ENCODE measurements around the gene NDUFB10. TPM values are rescaled to one million over a fixed set of nuclear protein-coding genes. Genes with fewer than 3 reads are reported as not detected.

NDUFB10 gene
- 312 and 315 TPM in 2 replicates for total RNA-seq

DNA sequence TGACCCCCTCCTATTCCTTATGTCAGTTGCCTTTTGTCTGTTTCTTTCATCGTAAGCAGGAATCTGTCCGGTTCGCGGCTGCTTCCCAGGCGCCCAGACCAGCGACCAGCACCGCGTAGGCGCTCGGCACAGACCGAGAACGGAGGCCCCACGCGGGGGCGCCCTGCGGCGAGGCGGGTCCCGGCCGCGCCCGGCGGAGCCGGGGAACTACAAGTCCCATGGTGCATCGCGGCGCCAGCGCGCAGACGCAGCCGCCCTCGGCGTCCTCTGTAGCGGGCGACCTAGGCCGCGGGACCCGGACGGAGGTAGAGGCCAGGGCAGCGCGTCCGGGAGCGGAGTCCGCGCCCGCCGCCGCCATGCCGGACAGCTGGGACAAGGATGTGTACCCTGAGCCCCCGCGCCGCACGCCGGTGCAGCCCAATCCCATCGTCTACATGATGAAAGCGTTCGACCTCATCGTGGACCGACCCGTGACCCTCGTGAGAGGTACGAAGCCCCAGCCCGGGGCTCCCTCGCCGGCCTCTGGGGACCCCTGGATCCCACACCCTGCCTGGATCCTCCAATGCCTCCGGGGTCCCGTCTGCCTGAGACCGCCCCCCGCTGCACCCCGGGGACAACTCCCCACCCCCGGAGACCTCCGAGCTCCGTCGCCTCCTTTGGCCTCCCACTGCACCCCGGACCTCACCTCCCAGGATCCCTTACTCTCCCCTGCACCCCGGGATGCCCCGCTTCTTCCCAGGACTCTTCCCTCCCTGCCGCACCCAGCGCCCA is at the start of gene NDUFB10:
TSS of gene NDUFB10 (plus strand) at position 270 of the 771 bp plus-strand sequence. CDS start at position 357, 87 bp downstream.

DNA sequence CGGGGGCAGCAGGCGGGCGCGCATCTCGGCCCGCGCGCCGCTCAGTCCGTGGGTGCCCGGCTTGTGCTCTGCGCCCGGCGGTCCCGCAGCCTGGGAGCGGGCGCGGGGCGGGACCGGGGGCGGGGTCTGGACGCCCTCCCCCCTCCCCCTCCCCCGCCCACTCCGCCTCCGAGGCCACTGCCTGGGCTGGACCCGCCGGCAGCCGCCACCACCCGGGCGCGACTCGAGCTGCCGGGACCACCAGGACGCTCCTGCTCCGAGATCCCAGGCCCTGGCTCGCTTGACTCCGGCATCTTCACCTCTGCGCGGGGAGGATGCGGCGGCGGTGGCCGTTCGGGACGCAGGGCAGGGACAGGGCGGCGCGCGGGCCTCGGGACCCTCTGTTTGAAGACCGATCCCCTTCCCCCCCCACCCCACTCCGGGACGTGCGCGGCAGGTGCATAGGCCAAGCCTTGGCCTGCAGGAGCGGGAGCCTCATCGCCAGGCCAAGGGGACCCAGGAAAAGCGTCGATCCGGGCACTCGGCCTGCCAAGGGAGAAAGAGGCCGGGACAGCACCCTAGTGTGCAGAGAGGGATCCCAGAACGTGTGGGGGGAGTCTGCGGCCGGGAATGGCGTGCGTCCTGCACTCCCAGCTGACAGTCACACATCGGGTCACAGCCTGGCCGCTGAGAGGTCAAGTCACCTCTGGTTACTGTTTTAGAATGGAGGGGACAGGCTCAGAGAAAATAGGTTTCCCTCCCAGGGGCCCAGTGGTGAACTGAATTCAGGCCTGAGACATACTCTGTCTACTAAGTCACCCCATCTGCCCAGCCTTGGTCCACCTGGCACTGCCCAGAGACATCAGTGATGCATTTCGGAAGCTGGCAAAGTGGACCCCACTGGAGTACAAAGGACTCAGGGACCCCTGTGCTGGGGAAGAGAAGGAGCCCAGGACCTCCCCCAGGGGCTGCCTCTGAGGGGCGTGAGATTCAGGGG is 40.7 kb upstream of the NDUFB10 start, which contains the start of gene HS3ST6:
TSS of gene HS3ST6 (minus strand) at position 65 of the 976 bp plus-strand sequence. CDS start 92 bp downstream, outside the sequence.

DNA sequence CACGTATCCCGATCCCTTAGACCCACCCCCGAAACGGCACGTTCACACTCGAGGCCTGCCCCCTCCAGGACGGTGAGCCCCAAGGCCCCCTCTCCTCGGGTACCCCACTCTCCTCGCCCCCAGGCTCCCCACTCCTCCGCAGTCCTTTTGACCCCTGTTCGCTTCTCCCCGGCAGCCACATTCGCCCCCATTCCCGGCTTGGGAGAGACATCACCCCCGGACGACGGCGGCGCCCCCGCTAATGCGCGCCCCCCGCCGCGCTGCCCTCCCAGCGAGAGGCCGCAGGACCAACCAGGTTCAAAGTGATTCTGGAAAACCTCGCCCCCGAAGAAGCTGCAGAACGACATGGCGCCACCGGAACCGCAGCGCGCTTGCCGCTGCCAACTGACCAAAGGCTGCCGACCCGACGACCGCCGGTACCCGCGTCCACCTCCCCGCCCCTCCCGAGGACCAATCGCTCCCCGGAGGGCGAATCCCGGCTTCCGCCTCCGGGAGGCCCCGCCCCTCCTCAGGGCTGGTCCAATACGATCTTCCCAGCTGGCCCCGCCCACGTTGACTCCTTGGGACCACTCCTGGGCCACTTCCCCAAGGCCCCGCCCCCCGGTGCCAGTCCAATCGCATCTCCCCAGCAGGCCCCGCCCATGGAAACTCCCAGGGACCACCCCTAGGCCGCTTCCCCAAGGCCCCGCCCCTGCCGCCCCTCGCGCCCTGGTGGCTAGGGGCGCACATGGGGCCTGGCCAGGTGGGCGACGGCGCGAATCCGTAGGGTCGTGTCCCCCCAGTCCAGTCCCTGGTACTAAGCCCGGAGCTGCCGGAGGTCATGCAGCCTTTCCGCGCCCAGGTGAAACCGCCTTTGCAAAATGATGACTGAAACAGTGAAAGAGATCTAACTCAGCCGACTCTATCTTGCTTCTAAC is 16.3 kb upstream of the NDUFB10 start, which contains the start of gene MSRB1:
TSS of gene MSRB1 (minus strand) at position 390 of the 917 bp plus-strand sequence. CDS start at position 347, 43 bp downstream.

DNA sequence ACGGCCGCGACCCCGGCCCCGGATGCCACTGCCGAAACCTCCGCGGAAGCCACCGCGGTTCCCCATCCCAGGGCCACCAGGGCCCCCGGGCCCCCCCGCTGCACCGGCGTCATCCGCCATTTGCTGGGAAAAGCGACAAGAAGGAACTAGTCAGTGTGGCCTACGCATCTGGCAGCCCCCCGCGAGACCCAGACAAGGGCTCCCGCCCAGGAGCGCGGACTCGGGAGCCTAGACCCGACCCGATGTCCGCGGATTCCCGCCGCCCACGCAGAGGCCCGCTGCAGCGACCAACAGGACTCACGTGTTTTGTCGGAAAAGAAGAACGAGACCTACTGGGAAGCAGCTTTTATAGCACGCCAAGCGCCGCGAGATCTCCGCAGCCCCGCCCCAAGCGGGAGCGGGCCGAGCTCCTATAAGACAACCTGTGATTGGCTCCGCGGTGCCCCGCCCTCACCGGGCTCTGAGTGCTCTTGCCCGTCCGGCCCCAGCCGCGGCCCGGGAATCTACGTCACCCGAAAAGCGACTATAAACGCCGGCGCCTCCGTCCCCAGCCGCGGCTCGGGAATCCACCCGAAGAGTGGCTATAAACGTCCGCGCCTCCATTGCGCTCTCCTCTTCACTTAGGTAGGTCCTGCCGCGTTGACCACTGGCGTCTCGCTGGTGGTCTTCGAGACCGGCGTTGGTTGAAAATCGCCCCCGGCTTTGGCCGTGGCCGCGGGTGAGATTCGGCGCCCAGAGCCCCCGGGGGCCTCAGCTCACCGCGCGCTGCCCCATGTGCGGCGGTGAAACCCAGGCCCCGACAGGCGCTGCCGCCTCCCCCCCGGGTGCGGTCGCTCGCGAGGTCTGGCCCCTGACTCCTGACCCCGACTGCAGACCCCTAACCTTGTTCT is 5.4 kb downstream of the NDUFB10 start, which contains the start of gene RPS2:
TSS of gene RPS2 (minus strand) at position 321 of the 890 bp plus-strand sequence. CDS start at position 120, 201 bp downstream.

DNA sequence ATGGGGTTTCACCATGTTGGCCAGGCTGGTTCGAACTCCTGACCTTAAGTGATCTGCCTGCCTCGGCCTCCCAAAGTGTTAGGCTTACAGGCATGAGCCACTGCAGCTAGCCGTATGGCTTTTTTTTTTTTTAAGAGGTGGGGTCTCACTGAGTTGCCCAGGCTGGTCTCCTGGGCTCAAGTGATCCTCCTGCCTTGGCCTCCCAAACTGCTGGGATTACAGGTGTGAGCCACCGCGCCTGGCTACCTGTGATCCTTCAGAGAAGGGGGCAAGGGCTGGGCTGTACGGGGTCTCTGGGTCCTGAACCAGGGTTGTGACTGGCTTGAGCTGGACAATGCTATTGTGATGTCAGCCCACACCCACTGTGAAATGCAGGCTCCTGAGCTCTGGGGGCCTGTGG is 7.1 kb downstream of the NDUFB10 start, which contains the start of gene RNF151:
TSS of gene RNF151 (plus strand) at position 397 of the 400 bp plus-strand sequence. CDS start 26 bp downstream, outside the sequence.

DNA sequence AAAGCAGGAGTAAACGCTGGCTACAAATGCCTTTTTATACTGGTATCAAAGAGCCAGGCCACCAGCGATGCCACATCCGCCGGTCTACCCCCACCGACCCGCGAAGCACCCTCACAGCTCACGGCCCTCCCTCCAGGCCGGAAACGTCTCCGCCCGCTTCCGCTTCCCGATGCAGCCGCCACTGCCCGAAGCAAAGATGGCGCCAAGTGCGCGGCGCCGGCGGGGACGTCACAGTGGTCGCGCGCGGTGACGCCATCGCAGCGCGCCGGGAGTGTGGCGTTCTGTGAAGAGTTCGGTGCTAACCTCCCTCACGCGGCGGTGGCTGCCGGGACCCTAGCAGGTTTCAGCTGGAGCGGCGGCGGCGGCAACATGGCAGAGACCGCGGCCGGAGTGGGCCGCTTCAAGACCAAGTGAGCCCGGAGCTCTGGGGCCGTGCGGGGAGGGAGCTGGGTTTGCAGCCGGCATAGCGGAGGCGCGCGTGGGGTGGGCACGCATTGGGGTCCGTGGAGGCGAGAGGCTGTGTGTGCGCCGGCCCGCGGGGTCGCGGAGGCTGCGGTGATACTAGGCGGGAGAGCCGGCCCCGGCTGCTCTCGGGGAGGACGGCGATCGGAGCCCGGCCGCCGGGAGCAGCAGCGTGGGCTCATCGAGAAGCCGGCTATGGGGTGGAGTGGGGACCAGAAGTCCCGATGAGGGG is 12.6 kb downstream of the NDUFB10 start, which contains the start of gene TBL3:
TSS of gene TBL3 (plus strand) at position 258 of the 694 bp plus-strand sequence. CDS start at position 370, 112 bp downstream.

DNA sequence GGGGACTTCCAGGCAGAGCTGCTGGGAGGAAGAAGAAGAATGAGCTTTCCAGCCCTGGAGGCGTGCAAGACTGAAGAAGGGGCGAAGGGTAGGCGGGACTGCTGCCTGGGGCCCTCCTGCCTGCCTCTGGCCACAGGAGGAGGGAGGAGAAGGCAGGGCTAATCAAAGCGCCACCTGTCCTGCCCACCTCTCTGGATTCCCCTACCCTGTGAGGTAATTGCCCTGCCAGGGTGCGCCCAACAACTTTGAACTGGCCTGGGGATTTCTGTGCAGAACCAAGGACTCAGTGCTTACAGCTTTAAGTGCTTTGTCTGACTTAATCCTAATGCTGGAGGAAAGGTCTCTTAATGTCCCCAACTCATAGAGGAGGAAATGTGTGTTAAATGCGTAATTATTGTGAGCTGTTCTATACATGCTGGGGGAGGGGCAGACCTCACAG is 22.1 kb downstream of the NDUFB10 start, which contains the start of gene NOXO1:
TSS of gene NOXO1 (minus strand) at position 72 of the 439 bp plus-strand sequence. CDS start 290 bp downstream, outside the sequence.

DNA sequence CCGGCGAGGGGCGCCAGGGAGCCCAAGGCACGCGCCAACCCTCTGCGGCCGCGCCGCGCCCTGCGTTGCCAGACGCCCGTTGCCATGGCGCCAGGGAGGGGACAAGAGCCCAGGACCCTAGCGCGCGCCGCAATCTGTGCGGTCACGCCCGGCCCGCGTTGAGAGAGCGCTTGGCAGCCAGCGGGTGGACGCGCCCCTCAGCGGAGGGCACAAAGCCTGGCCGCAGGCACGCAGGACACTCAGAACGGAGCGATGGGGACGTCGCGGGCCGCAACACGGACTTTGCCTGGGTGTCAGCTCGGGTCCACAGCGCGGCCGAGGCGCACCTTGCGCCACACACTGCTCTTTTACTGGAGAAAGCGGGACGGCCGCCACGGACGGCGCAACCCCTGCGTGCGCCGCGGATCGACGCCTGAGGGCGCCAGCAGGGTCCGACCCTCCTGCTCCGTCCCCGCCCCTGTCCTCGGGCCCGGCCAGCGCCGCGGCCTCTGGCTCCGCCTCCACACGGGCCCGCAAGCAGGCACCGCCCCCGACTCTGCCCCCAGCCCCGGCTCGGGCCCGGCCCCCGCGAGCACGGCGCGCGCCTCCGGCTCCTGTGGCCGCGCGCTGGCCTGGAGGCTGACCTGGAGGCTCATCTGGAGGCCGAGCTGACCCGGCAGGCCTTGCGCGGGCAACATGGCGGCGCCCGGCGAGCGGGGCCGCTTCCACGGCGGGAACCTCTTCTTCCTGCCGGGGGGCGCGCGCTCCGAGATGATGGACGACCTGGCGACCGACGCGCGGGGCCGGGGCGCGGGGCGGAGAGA is 24.4 kb downstream of the NDUFB10 start, which contains the start of gene GFER:
TSS of gene GFER (plus strand) at position 650 of the 803 bp plus-strand sequence. CDS start at position 676, 26 bp downstream.

DNA sequence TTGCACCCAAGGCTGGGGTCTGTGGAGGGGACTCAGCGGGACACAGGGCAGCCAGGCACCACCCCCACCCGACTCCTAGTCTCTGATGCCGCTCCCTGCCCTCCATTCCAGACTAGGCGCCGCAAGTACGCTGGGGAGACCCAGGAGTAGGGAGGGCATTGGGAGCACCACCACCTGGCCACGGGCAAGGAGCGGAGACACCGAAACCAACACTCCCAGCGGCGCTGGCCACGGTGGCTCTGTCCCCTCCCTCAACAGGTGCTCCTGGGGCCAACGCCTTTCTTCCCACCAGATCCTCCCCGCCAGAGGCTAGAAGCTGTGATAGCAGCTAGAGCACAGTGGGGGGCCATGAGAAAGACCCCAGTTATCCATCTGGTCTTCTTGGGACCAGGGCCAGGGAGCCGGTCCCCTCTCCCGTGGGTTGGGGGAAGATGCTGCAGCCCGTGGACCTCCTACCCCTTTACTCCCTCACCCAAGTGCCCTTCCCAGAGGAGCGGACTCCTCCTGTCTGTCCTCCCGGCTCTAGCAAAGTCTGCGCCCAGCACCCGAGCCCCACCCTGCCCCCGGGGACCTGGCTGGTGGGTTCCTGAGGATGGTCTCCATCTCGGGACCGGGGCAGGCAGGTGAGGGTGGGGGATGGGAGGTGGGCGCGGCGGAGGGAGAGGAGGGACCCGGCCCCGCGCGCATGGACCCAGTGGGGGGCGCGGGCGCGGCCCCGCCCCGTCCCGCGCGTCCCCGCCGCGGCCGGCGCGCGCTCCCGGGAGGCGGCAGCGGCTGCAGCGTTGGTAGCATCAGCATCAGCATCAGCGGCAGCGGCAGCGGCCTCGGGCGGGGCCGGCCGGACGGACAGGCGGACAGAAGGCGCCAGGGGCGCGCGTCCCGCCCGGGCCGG is 30.1 kb downstream of the NDUFB10 start, which contains the start of gene SYNGR3:
TSS of gene SYNGR3 (plus strand) at position 762 of the 892 bp plus-strand sequence. CDS start 133 bp downstream, outside the sequence.

DNA sequence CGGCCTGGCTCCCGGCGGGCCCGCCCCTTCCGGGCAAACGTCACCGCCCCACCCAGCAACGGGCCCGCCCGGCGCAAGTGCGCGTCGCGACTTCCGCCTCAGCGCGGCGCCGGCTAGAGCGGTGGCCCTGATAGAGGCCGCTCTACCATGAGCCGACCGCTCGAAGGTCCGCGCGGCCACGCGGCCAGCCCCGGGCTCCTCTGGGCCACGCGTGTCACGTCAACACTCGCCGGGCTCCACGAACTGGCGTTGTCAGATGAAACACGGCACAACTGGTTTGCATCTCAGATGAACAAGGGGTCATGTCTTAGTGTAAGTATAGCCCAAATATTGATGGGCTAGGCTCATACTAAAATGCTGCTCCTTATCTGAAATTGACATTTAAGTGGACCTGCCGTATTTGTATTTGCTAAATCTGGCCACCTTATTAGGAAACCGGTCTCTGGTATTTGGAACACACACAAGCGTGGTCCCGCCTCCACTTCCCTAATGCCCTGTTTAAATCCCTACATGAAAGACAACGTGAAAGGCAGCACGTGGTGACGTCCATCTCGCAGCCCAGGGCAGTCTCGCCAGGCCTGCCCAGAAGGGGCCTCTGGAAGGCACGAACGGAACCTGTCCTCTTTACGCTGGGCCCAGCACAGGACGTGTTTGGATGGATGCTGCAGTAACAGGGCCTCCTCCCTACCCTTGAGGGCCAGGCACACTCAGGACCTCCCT is 50.6 kb downstream of the NDUFB10 start, which contains the start of gene ZNF598:
TSS of gene ZNF598 (minus strand) at position 31 of the 720 bp plus-strand sequence.

Other genes starting within 250 kb of the NDUFB10 start
- 61.8 and 63.7 TPM in 2 replicates for gene NME3, start 188.0 kb upstream of the NDUFB10 start, total RNA-seq
- 2.8 and 4.3 TPM in 2 replicates for gene EME2, start 186.7 kb upstream of the NDUFB10 start, total RNA-seq
- 150 and 160 TPM in 2 replicates for gene MRPS34, start 186.4 kb upstream of the NDUFB10 start, total RNA-seq
- 36.9 and 43.6 TPM in 2 replicates for gene SPSB3, start 177.0 kb upstream of the NDUFB10 start, total RNA-seq
- 118 and 164 TPM in 2 replicates for gene NUBP2, start 176.6 kb upstream of the NDUFB10 start, total RNA-seq
- not detected in 2 replicates for gene IGFALS, start 165.8 kb upstream of the NDUFB10 start, total RNA-seq
- gene HAGH, start 132.7 kb upstream of the NDUFB10 start, total RNA-seq: 106 and 119 TPM in 2 replicates
- gene FAHD1, start 132.3 kb upstream of the NDUFB10 start, total RNA-seq: 70.9 and 86.8 TPM in 2 replicates
- gene MEIOB, start 87.4 kb upstream of the NDUFB10 start, total RNA-seq: not detected in 2 replicates
- not detected in 2 replicates for gene HS3ST6, start 41.1 kb upstream of the NDUFB10 start, total RNA-seq
- 10.1 and 13.7 TPM in 2 replicates for gene MSRB1, start 16.3 kb upstream of the NDUFB10 start, total RNA-seq
- gene RPL3L, start 4.8 kb upstream of the NDUFB10 start, total RNA-seq: not detected in 2 replicates
- gene RPS2, start 5.3 kb downstream of the NDUFB10 start, total RNA-seq: 2,922 and 2,947 TPM in 2 replicates
- gene RNF151, start 7.3 kb downstream of the NDUFB10 start, total RNA-seq: not detected in 2 replicates
- 79.4 and 104 TPM in 2 replicates for gene TBL3, start 12.5 kb downstream of the NDUFB10 start, total RNA-seq
- 1.00 TPM in 1 of 2 replicates, not detected in the other for gene NOXO1, start 21.9 kb downstream of the NDUFB10 start, total RNA-seq
- 15.4 and 15.9 TPM in 2 replicates for gene GFER, start 24.7 kb downstream of the NDUFB10 start, total RNA-seq
- gene SYNGR3, start 30.4 kb downstream of the NDUFB10 start, total RNA-seq: 0.25 and 0.87 TPM in 2 replicates
- 55.6 and 61.8 TPM in 2 replicates for gene ZNF598, start 50.3 kb downstream of the NDUFB10 start, total RNA-seq
- gene NPW, start 60.2 kb downstream of the NDUFB10 start, total RNA-seq: 2.5 and 3.1 TPM in 2 replicates
- 236 and 238 TPM in 2 replicates for gene NHERF2, start 67.4 kb downstream of the NDUFB10 start, total RNA-seq
- 45.7 and 53.0 TPM in 2 replicates for gene NTHL1, start 88.3 kb downstream of the NDUFB10 start, total RNA-seq
- gene TSC2, start 88.4 kb downstream of the NDUFB10 start, total RNA-seq: 35.2 and 36.0 TPM in 2 replicates
- gene PKD1, start 176.4 kb downstream of the NDUFB10 start, total RNA-seq: 37.0 and 46.6 TPM in 2 replicates
- gene RAB26, start 189.1 kb downstream of the NDUFB10 start, total RNA-seq: 0.13 and 1.3 TPM in 2 replicates
- gene TRAF7, start 196.2 kb downstream of the NDUFB10 start, total RNA-seq: 81.7 and 89.8 TPM in 2 replicates
- gene CASKIN1, start 237.1 kb downstream of the NDUFB10 start, total RNA-seq: not detected in 2 replicates
- gene MLST8, start 245.9 kb downstream of the NDUFB10 start, total RNA-seq: 66.0 and 79.9 TPM in 2 replicates

Data from mammary microvascular endothelial cell (primary cell).